ENCODE results near the gene SSU72.

SSU72 gene

GRCh38 chr1:1574721-1575537 lies at the start of gene SSU72:
Gene SSU72, minus strand, starts transcription at chr1:1574863. Its CDS starts 306 bp downstream, at chr1:1574557.
- DNase-seq: peak; percentile 92 to 93

DNA sequence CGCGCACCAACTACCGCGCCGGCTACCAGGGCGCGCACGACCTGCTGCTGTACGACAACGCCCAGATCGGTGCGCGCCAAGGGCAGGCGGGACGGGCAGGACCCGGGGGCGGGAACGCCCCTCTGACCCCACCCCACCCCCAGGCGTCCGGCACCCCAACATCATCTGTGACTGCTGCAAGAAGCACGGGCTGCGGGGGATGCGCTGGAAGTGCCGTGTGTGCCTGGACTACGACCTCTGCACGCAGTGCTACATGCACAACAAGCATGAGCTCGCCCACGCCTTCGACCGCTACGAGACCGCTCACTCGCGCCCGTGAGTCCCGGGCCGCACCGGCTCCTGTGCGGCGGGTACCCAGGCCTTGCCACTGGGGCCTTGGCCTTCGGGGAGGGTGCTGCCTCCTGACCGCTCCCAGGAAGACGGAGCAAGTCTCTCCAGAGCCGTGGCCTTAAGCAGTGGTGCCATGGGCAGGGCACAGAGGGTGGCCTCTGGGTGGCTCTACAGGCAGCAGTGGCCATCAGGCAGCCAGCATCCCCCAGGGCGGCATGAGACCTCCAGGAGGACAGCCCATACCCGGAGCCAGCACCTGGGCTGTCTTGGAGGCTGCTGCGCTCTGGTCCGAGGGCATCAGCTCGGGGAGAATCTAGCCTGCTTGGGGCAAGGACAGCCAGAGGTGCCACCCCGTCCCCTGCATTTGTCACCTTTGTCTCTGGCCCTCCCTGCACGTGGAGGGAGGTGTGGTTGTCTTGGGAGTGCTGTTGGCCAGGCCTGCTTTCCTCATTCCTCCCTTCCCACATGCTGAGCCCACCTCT lies 49.2 kb upstream of the SSU72 start:
- DNase-seq: no peak

DNA sequence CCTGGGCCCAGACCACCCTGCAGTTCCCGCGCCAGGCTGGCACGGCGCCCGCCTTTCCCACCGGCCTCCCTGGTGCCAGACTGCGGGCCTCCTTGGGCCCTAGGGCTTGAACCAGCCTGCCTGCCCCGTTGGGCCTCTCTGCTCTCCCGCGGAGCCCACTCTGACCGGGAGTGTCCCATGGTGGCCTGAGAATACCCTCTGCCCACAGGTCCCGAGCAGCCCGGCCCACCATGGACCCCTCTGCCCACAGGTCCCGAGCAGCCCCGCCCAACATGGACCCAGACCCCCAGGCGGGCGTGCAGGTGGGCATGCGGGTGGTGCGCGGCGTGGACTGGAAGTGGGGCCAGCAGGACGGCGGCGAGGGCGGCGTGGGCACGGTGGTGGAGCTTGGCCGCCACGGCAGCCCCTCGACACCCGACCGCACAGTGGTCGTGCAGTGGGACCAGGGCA lies 48.5 kb upstream of the SSU72 start:
- no peak for DNase-seq

DNA sequence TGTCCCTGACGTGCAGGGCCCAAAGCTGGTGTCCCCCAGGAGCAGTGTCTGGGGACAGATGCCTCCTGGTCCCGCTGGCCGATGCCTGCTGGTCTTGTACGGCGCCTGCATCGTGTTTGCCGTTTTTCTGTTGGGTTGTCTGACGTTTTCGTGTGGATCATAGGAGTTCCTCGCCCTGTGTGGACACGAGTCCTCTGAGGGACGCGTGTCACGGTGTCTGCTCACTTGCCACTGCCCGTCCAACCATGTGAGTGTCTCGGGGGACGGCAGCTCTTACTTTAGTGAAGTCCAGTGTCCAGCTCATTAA lies 48.1 kb upstream of the SSU72 start:
- DNase-seq: no peak

- DNase-seq: no peak
These were observed 47.5 kb upstream of the SSU72 start for GRCh38 chr1:1622010-1622787.

GRCh38 chr1:1621173-1622009 lies 46.7 kb upstream of the SSU72 start:
- DNase-seq: no peak

DNA sequence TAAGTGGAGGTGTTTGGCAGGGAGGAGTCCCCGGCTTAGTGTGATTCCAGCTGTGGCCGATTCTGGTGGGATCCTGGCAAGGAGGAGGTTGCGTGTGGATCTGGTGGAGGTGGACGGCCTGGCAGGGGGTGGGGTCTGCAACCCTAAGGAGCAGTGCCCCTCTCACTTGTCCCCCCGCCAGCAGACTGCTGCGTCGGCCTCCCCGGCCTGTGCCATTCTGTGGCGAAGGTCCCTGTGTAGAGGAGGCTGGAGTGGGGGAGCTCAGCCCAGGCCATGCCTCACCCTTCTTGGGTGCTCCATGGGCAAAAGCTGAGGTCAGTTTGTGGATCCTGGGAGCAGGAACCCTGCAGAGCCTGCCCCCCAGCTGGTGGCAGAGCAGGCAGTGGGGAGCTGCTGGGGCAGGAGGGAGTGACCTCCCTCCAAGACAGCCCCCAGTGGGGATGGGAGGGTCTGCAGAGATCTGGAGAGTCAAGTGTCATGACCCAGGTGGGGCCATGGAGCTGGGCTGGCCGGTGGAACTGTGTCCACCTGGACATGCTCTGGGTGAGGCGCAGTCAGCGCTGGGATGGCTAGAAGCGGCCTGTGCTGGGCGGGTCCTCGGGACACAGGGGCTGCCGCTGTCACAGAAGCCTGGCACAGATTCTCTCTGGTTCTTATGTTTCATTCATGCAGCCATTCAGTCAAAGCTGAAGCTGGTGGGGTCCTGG lies 45.9 kb upstream of the SSU72 start:
- DNase-seq: no peak

- no peak for DNase-seq
These were observed 45.3 kb upstream of the SSU72 start for GRCh38 chr1:1619917-1620361.

DNA sequence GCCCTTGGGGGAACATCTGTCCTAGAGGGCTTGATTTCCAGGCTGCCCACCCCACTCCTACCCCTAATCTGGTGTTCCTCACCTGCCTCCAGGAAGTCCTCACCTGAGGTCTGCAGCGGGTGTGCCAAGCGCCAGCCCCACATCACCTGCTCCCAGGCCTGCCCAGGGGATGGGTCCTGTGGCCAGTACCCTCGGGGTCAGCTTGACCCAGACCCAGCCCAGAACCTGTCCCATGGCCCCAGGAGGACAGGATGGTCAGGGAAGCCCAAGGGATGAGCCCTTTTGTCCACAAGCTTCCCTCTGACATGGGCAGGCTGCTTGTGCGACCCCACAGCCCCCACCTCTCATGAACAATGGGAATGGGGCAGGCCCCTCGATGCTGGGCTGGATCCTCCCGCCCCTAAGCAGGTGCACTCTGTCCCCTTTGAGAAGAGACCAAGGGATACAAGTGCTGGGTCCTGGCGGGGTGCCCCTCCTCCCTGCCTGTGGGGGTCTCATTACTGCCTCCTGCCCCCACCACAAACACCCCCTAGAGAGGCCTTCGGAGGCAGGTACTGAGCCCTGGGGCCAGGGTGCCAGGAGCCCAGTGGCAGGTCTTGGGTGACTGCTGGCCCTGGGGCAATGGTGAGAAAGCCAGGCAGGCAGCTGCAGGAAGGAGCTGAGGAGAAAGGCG lies 43.9 kb upstream of the SSU72 start:
- no peak for DNase-seq

DNA sequence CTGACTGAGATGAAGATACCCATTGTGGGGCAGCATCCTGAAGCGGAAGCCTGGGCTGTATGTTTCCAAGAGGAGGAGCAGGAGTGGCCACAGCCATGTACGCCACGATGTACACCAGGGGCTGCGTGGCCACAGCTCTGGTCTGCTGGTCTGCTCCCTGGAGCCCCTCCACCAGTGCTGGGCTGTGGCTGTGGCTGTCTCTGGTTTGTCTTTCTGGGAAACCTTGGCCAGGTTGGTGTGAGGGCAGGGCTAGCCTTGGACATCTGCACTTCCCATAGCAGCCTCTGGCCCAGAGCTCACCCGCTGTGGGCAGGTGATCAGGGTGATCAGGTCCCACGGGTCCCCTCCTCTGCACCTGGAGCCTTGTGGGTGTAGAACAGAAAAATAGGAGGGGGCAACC lies 43.3 kb upstream of the SSU72 start:
- DNase-seq: no peak

DNA sequence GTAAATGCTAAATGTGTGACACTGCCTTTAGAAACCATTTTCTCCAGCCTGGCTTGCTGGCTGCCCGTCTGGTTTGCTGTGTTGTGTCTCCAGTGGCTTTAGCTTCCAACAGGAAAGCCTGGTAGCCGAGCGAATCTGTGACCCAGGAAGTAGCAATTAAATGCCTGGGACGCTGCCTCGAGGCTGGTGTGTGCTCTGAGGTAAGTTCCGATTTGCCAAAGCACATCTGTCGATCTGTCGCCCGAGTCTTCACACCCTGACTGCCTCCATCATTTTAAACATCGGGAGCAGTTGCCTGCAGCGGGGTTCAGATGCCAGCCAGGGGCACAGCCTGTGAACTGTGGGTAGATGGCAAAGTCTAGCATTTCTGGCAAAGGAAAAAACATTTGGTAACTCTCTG lies 42.9 kb upstream of the SSU72 start:
- no peak for DNase-seq

DNA sequence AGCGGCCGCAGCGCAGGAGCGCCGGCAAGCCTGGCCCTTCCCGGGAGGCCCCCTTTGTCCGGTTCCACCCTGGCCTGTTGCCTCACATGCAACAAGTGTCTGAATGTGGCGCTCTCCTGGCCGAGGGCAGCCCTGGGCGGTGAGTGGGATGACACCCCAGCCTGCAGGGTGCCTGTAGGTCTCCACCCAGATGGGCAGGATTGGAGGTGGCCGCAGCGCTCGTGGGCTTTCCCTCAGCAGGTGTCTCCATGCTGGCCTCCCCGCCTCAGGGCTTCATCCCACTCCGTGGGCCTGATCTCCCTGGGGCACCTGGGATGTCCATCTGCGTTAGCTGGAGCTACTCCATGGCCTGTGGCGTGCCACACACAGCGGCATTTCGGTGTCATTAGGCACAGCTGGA lies 42.2 kb upstream of the SSU72 start:
- DNase-seq: no peak

DNA sequence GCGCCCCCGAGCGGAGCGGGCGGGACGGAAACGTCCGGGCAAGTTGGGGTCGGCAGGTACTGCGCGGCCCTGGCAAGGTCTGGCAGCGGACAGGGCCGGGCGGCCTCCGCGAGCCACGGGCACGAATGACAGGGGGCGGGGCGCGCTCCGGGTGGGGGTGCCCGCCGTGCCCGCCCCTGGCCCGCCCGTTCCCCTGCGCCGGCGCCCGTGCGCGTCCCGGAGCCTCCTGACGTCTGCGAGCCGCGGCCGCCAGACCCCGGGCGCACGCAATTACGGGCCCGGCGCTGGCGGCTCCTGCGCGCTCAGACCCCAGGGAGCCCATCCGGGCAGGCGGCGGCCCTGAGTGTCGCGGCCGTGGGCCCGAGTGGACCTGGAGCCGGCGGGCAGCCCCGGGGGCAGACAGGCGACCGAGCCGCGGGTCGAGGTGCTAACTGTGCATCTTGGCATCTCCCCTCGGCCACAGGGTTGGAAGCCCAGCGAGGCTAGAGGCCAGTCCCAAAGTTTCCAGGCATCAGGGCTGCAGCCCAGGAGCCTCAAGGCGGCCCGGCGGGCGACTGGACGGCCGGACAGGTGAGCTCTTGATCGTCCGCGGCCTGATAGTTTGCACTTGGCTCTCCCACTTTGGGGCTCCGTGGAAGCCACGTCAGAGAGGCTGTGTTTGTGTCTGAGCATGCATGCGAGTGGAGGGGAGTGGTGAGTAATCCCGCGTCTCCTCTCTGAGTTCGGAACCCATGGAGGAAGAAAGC lies 41.6 kb upstream of the SSU72 start:
- DNase-seq: peak; percentile 47 to 50

- DNase-seq: peak; percentile 95 to 96
These were observed 40.8 kb upstream of the SSU72 start, which contains the start of gene MIB2 for GRCh38 chr1:1615256-1616044. Gene MIB2, plus strand, starts transcription at chr1:1615500. Its CDS starts 7,953 bp downstream, at chr1:1623453.

- no peak for DNase-seq
These were observed 40.2 kb upstream of the SSU72 start for GRCh38 chr1:1614954-1615255.

DNA sequence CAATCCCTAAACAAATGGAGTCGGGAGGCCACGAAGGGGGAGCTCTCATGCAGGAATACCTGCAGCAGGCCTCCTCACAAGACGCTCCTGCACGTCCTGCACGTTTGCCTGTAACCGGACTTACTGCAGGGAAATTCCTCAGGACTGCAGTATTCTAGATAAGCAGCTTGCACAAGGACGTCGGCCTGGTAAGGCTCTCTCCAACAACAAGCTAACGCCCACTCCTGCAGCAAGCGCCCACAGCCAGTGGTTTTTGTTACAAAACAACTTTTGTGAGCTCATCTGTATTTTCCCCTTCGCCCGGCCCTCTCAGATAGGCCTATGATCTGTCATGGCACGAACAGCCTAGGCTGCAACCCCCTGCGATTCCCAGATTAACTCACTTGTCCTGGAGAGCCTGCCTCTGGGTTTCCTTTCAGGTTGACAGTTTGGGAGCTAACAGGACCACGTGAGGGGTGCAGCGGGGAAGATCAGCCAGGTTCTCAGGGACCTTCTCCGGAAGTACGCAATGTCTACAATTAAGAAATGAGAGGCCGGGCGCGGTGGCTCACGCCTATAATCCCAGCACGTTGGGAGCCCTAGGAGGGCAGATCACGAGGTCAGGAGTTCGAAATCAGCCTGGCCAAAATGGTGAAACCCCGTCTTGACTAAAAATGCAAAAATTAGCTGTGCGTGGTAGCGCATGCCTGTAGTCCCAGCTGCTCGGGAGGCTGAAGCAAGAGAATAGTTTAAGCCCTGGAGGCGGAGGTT lies 39.7 kb upstream of the SSU72 start:
- peak; percentile 66 to 73 for DNase-seq

DNA sequence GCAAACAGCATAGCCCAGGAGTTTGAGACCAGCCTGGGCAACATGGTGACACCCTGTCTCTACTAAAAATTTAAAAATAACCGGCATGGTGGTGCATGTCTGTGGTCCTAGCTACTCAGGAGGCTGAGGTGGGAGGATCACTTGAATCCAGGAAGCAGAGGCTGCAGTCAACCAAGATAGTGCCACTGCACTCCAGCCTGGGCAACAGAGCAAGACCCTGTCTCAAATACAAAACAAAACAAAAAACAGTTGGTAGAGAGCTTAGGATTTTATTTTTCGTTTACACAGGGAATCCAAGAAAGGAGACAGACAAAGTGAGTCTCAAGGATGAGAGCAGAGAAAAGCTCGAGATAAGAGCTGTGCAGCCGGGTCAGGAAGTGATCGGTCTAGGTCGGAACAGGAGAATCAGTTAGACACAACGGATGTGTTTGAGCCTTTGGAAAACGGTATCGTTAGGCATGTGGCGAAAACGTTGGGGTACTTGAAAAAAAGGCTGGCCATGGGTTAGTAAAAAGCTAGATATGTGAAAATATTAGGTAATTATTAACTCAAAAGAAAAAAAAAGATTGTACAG lies 38.9 kb upstream of the SSU72 start:
- DNase-seq: no peak

- no peak for DNase-seq
These were observed 37.4 kb upstream of the SSU72 start for GRCh38 chr1:1612104-1612400.

GRCh38 chr1:1610796-1611195 lies 36.1 kb upstream of the SSU72 start:
- no peak for DNase-seq

All from activated CD4-positive, alpha-beta T cell treated with anti-CD3 and anti-CD28 coated beads, Interleukin-2, amount 50 U/mL, for 48 hours (primary cell).